GM19467 (cell line): ENCODE data around the gene MCF2L.

Source experiments
- ATAC-seq: cut with Tn5 transposase; IDR thresholded peaks from one replicate; pipeline ENCODE4 v1.9.1; 2021; ENCODE audit warnings: mild to moderate bottlenecking, moderate library complexity; ENCODE audit not compliant: unreplicated experiment

MCF2L gene

GRCh38 chr13:112978561-112979405 is 9.8 kb downstream of the MCF2L start:
- no peak for ATAC-seq

- ATAC-seq = no peak
Measured at GRCh38 chr13:112979406-112979902, 10.4 kb downstream of the MCF2L start.

GRCh38 chr13:112980434-112980833 is 11.4 kb downstream of the MCF2L start:
- ATAC-seq = no peak

- no peak for ATAC-seq
Measured at GRCh38 chr13:112981451-112981850, 12.4 kb downstream of the MCF2L start.

- no peak for ATAC-seq
Measured at GRCh38 chr13:112982281-112983041, 13.4 kb downstream of the MCF2L start.

GRCh38 chr13:112983042-112983305 is 14.0 kb downstream of the MCF2L start:
- no peak for ATAC-seq

- no peak for ATAC-seq
Measured at GRCh38 chr13:112983428-112984196, 14.6 kb downstream of the MCF2L start.

GRCh38 chr13:112984501-112984900 is 15.5 kb downstream of the MCF2L start:
- ATAC-seq = no peak

GRCh38 chr13:112984954-112985802 is 16.2 kb downstream of the MCF2L start:
- ATAC-seq = no peak

GRCh38 chr13:112985803-112986408 is 16.9 kb downstream of the MCF2L start:
- ATAC-seq = no peak

- no peak for ATAC-seq
Measured at GRCh38 chr13:112986470-112986869, 17.5 kb downstream of the MCF2L start.

GRCh38 chr13:112986946-112987681 is 18.1 kb downstream of the MCF2L start:
- no peak for ATAC-seq

- no peak for ATAC-seq
Measured at GRCh38 chr13:112987682-112988024, 18.6 kb downstream of the MCF2L start.

- no peak for ATAC-seq
Measured at GRCh38 chr13:112990783-112991182, 21.8 kb downstream of the MCF2L start.

- no peak for ATAC-seq
Measured at GRCh38 chr13:112991609-112992008, 22.6 kb downstream of the MCF2L start.

GRCh38 chr13:112992931-112993680 is 24.1 kb downstream of the MCF2L start:
- ATAC-seq = no peak

- no peak for ATAC-seq
Measured at GRCh38 chr13:112994084-112994780, 25.2 kb downstream of the MCF2L start.

- ATAC-seq = no peak
Measured at GRCh38 chr13:112994781-112995355, 25.9 kb downstream of the MCF2L start.
